IPS DF 6.9 (cell line): ENCODE data around the gene POU3F1.

Source experiments
- DNase-seq: peaks from one replicate; pipeline ENCODE4 v3.0.0-alpha.2; 2013; ENCODE audit warnings: low read depth, low spot score
- H3K27ac ChIP-seq: one replicate; pipeline ENCODE4 v1.5.1; 2013; ENCODE audit warnings: low read length, control low read depth
- H3K27me3 ChIP-seq: 2 replicates; pipeline ENCODE4 v1.6.1; 2013; ENCODE audit warnings: mild to moderate bottlenecking, low read length; ENCODE audit not compliant: control insufficient read depth, insufficient read depth
- H3K36me3 ChIP-seq: 2 replicates; pipeline ENCODE4 v1.6.1; 2013; ENCODE audit warnings: low read length; ENCODE audit not compliant: control insufficient read depth, insufficient read depth
- H3K4me1 ChIP-seq: 2 replicates; pipeline ENCODE4 v1.6.1; 2013; ENCODE audit warnings: low read length; ENCODE audit not compliant: control insufficient read depth, insufficient read depth
- H3K4me3 ChIP-seq: 2 replicates; pipeline ENCODE4 v1.5.1; 2013; ENCODE audit warnings: mild to moderate bottlenecking, low read length
- H3K9me3 ChIP-seq: 2 replicates; pipeline ENCODE4 v1.6.1; 2013; ENCODE audit warnings: low read length, inconsistent platforms; ENCODE audit not compliant: control insufficient read depth, insufficient read depth
- WGBS: extraction: QIAGEN DNeasy Blood & Tissue Kit; methylation state at CpG from one replicate; pipeline ENCODE4 v1.1.7; 2013; ENCODE audit warnings: mixed read lengths, missing lambda C conversion rate; ENCODE audit not compliant: insufficient read length, insufficient coverage; 5-methylcytosine and 5-hydroxymethylcytosine counted together

POU3F1 gene

DNA sequence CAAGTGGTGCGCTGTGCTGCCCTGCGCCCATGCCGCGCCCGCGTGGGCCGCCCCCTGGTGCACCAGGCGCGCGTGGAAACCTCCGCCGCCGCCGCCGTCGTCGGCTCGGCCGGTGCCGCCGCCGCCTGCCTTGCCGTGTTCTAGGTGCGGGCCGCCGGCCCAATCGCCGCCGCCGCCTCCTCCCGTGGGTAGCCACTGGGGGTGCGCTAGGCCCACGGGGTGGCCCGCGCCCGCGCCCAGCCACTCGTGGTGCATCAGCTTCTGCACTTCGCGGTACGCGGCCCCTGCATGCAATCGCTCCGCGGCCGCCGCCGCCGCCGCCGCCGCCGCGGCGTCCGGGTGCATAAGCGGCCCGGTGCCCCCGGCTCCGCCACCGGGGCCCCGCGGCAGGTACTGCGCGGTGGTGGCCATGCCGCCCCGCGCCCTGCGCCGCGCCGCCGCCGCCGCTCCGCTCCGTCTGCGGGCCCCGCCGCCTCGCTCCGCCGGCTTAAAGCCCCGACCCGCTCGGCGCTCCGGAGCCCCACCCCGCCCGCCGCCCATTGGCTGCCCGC lies at the start of gene POU3F1:
TSS of gene POU3F1 (minus strand) at position 461 of the 551 bp plus-strand sequence. CDS start at position 411, 50 bp downstream.
- WGBS = no CpG with 5 or more reads among the region's 92 CpGs

GRCh38 chr1:38095454-38095931 lies 48.9 kb upstream of the POU3F1 start:
- Histone ChIP-seq H3K4me1 (peaks cover 10% of the 10 kb centered on the region), H3K27ac (no peak overlapping the region), H3K36me3 (no peaks in the 10 kb centered on the region), H3K4me3 (no peak overlapping the region), H3K9me3 (no peaks in the 10 kb centered on the region), H3K27me3 (no peaks in the 10 kb centered on the region)
- WGBS = no CpG with 5 or more reads among the region's 12 CpGs
- no peak for DNase-seq

More for the DNA sequence above, at the start of gene POU3F1:
- H3K36me3 ChIP-seq = no peaks in the 10 kb centered on the region
- peaks cover 14% of the 10 kb centered on the region; the same call in 1 of the 2 replicates for H3K27me3 ChIP-seq
- DNase-seq = no peak
- peak within 1 kb of the TSS; percentile 46; the same call in 1 of the 2 replicates for H3K4me3 ChIP-seq
- H3K9me3 ChIP-seq = no peaks in the 10 kb centered on the region
- no peak within 1 kb of the TSS for H3K27ac ChIP-seq
- H3K4me1 ChIP-seq = peaks cover 5% of the 10 kb centered on the region; the same call in 1 of the 2 replicates

DNA sequence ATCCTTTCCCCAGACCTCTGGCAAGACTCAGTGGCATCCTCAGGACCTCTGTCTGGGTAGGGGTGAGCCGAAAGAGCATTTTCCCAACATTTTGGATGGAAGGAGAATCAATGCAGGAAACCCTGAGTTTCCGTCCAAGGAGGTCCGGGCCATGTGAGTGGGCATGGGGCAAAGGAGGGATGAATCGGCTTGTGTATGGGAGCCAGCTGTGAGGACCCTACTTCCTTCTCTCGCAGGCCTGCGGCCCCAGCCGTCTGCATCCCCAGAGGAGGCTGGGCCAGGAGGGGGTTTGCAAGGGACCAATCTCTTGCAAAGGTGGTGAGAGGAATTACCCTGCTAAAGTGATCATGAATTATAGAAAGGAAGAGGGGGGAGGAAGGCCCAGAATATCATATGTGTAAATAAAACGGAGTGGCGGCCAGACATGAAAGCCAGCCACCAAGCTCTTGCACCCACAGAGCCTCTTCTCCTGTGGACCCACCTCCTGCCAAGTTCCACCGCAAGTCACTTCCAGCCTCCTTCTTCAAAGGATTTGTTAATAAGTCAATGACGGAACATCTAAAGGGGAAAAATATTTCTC lies 48.2 kb upstream of the POU3F1 start:
- WGBS = no CpG with 5 or more reads among the region's 11 CpGs
- Histone ChIP-seq H3K27ac (no peak overlapping the region), H3K36me3 (no peaks in the 10 kb centered on the region), H3K4me1 (peaks cover 10% of the 10 kb centered on the region), H3K9me3 (no peaks in the 10 kb centered on the region), H3K27me3 (no peaks in the 10 kb centered on the region), H3K4me3 (no peak overlapping the region)
- DNase-seq = no peak

DNA sequence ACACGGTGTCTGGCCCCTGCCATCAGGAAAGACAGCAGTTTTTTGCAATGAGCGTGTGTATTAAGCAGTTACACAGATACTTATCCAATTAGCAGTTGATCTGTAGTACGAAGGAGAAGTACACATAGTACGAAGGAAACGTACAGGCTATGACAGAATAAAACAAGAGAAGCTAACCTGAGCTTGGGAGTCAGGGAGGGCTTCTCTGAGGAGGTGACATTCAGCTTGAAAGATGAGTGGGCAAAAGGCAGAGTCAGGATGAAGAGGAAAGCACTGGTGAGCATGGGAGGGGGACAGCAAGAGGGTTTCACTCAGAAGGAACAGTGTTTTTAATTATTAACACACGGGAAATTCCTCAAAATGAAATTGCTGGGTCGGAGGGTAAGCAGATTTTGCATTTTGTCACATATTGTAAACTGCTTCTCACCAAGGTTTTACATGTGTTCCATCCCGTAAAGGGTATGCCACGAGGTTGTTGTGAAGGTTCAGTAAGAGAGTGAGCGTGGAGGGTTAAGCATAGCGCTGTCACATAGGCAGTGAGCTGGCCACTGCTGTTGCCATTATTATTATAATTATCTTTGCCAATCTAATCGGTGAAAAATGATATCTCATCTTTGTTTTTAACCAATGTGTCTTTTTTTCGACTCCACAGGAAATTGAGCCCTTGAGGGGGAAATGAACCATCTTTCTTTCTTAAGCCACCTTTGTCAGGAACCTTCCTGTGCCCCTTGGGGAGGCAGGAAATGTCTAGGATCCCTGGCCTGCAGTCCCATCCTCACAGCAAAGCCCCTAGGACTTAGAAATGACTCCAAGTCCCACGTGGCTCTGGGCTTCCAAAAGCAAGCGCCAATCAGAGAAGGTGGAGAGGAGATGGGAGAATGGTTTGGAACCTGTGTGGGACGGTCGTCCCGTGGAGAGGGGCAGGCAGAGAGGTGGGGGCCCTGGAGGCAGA lies 47.3 kb upstream of the POU3F1 start:
- DNase-seq = no peak
- Histone ChIP-seq H3K36me3 (no peaks in the 10 kb centered on the region), H3K4me3 (no peak overlapping the region), H3K4me1 (peaks cover 10% of the 10 kb centered on the region), H3K27me3 (no peaks in the 10 kb centered on the region), H3K27ac (no peak overlapping the region), H3K9me3 (no peaks in the 10 kb centered on the region)
- WGBS = no CpG with 5 or more reads among the region's 18 CpGs

- Histone ChIP-seq H3K36me3 (no peaks in the 10 kb centered on the region), H3K9me3 (no peaks in the 10 kb centered on the region), H3K4me1 (peaks cover 14% of the 10 kb centered on the region), H3K27ac (no peak overlapping the region), H3K27me3 (no peaks in the 10 kb centered on the region), H3K4me3 (no peak overlapping the region)
- no peak for DNase-seq
- no CpG with 5 or more reads among the region's 4 CpGs for WGBS
These were observed 45.7 kb upstream of the POU3F1 start for GRCh38 chr1:38092256-38092655.

DNA sequence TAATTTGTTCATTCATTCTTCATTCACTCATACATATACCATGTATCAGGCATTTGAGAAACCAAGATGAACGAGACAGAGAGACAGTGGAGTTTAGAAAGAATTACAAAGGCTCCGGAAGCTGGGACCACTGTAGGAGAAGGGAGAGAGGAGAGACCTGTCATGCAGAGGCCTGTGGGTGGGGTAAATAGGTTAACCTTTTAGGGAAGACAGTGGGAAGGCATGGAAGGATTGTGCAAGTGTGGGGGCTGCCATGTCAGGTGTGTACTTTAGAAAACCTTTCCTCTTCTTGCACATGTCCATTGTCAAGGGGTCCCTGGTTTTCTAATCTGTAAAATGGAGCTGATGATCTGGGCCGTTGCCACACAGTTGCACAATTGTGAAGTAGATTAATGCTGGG lies 44.2 kb upstream of the POU3F1 start:
- no peaks in the 10 kb centered on the region for H3K27me3 ChIP-seq
- WGBS = no CpG with 5 or more reads among the region's 3 CpGs

GRCh38 chr1:38089712-38090360 lies 43.2 kb upstream of the POU3F1 start:
- H3K4me3 ChIP-seq = no peak overlapping the region
- no peak overlapping the region for H3K27ac ChIP-seq
- H3K4me1 ChIP-seq = peaks cover 14% of the 10 kb centered on the region
- no peaks in the 10 kb centered on the region for H3K9me3 ChIP-seq
- no peaks in the 10 kb centered on the region for H3K27me3 ChIP-seq
- WGBS = no CpG with 5 or more reads among the region's 11 CpGs
- no peaks in the 10 kb centered on the region for H3K36me3 ChIP-seq
- no peak for DNase-seq

More for the DNA sequence above, 44.2 kb upstream of the POU3F1 start:
- H3K4me3 ChIP-seq = no peak overlapping the region
- H3K9me3 ChIP-seq = no peaks in the 10 kb centered on the region
- H3K27ac ChIP-seq = no peak overlapping the region
- no peaks in the 10 kb centered on the region for H3K36me3 ChIP-seq
- peaks cover 14% of the 10 kb centered on the region for H3K4me1 ChIP-seq
- no peak for DNase-seq

- Histone ChIP-seq H3K27me3 (no peaks in the 10 kb centered on the region), H3K9me3 (no peaks in the 10 kb centered on the region)
- no CpG with 5 or more reads among the region's 6 CpGs for WGBS
These were observed 42.2 kb upstream of the POU3F1 start for GRCh38 chr1:38088791-38089190.

GRCh38 chr1:38088366-38088765 lies 41.8 kb upstream of the POU3F1 start:
- WGBS = no CpG with 5 or more reads among the region's 6 CpGs
- H3K36me3 ChIP-seq = no peaks in the 10 kb centered on the region
- no peaks in the 10 kb centered on the region for H3K9me3 ChIP-seq
- H3K27ac ChIP-seq = no peak overlapping the region
- peaks cover 14% of the 10 kb centered on the region for H3K4me1 ChIP-seq
- H3K4me3 ChIP-seq = no peak overlapping the region
- no peak for DNase-seq
- H3K27me3 ChIP-seq = no peaks in the 10 kb centered on the region

More at GRCh38 chr1:38088791-38089190, 42.2 kb upstream of the POU3F1 start:
- H3K27ac ChIP-seq = no peak overlapping the region
- H3K4me3 ChIP-seq = no peak overlapping the region
- DNase-seq = no peak
- H3K4me1 ChIP-seq = peaks cover 12% of the 10 kb centered on the region
- no peaks in the 10 kb centered on the region for H3K36me3 ChIP-seq

DNA sequence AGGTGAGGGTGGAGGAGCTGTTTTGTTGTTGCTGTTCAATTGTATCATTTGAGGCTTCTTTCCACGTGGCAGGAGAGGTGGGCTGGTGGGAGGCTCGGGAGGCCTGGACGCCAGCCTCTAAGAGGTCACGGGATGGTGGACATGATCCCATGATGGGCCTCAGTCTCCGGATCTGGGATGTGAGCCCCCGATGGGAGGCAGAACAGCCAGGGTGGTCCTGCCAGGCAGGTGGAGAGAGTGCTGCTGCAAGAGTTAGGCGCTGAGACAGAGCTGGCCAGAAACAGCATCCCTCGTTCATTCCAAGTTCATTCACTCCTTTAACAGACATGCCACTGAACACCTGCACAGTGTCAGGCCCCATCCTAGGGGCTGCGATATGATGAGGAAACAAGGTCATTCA lies 41.1 kb upstream of the POU3F1 start:
- DNase-seq = no peak
- Histone ChIP-seq H3K4me1 (peaks cover 18% of the 10 kb centered on the region), H3K4me3 (no peak overlapping the region), H3K27ac (no peak overlapping the region), H3K36me3 (no peaks in the 10 kb centered on the region), H3K9me3 (no peaks in the 10 kb centered on the region), H3K27me3 (no peaks in the 10 kb centered on the region)
- no CpG with 5 or more reads among the region's 9 CpGs for WGBS
